ENCODE measurements around the gene GJA5.

GJA5 gene

DNA sequence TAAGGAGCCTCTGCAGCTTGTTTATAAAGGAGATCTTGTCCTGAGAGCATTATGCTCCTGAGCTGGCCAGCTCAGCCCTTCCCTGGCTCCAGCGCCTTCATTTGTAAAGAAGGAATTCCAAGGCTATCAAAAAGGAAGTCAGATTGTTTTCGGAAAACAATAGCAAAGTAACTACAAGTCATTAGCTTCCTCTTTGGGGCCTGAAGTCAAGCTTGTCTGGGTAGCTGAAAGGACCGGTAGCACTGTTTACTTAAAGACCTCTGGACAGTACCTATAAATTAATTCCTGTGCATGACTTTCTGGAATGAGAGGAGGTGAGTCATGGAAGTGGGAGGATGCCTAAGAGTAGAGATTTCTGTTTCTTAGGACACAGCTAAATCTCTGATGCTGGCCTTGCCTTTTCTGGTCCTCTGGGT is 20.7 kb upstream of the GJA5 start:
- peak; percentile 58 to 62 for DNase-seq (ENCODE audit: low read depth in 2 of 2)
- no peak overlapping the region for H3K4me3 ChIP-seq (replicated peaks in 1 of 2; ENCODE audit: low read depth in 2 of 2, low read length in 2 of 2)
- TF ChIP-seq, protein P1, sequence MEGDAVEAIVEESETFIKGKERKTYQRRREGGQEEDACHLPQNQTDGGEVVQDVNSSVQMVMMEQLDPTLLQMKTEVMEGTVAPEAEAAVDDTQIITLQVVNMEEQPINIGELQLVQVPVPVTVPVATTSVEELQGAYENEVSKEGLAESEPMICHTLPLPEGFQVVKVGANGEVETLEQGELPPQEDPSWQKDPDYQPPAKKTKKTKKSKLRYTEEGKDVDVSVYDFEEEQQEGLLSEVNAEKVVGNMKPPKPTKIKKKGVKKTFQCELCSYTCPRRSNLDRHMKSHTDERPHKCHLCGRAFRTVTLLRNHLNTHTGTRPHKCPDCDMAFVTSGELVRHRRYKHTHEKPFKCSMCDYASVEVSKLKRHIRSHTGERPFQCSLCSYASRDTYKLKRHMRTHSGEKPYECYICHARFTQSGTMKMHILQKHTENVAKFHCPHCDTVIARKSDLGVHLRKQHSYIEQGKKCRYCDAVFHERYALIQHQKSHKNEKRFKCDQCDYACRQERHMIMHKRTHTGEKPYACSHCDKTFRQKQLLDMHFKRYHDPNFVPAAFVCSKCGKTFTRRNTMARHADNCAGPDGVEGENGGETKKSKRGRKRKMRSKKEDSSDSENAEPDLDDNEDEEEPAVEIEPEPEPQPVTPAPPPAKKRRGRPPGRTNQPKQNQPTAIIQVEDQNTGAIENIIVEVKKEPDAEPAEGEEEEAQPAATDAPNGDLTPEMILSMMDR (IDR thresholded peaks at IDR 0.05; ENCODE audit: low read depth, low read length): no peak

DNA sequence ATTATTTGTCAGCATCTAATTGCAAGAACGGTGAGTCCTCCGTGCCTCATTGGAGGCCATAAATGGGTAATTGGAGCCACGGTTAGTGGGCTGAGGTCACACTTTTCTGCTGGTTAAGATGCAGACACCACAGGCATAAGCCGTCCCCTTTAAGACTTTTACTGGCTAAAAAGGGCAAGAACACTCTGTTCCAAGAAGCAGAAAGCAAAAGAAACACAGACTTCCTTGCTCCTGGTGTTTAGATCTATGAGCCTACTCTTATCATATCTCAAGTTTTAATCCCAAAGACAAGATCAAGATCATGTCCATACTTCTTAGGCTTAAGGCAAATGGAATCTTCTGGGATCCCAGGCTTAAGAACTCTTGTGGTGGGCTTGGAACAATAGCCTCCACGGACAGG is 17.3 kb upstream of the GJA5 start:
- TF ChIP-seq, protein P1 (IDR thresholded peaks at IDR 0.05; ENCODE audit: low read depth, low read length): no peak
- H3K4me3 ChIP-seq (replicated peaks in 1 of 2; ENCODE audit: low read depth in 2 of 2, low read length in 2 of 2): no peak overlapping the region
- no peak for DNase-seq (ENCODE audit: low read depth in 2 of 2)

DNA sequence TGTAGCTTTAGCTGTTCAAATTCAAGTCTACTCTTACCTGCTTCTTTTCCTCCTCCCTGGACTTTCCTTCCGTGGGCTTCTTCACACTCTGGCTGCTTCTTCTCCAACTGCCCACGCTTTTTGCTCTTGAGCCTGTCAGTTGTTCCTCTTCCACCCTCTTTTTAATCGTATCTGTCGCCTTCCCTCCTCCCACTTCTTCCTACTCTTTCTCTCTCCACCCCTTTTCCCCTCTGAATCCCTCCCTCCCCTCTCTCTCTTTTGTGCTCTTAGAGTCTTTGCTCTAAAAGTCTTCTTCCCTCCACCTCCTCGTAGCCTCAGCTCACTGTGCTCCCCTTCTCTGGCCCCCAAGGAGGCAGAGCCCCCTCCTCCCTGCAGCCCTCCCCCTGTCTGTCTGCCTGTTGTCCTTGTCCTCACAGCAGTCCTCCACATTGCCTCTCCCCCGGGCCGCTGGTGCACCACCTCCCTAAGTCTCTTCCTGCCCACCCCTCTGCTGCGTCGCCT is 12.9 kb upstream of the GJA5 start:
- H3K4me3 ChIP-seq (replicated peaks in 1 of 2; ENCODE audit: low read depth in 2 of 2, low read length in 2 of 2): no peak overlapping the region
- DNase-seq (ENCODE audit: low read depth in 2 of 2): no peak
- TF ChIP-seq, protein P1 (IDR thresholded peaks at IDR 0.05; ENCODE audit: low read depth, low read length): no peak

DNA sequence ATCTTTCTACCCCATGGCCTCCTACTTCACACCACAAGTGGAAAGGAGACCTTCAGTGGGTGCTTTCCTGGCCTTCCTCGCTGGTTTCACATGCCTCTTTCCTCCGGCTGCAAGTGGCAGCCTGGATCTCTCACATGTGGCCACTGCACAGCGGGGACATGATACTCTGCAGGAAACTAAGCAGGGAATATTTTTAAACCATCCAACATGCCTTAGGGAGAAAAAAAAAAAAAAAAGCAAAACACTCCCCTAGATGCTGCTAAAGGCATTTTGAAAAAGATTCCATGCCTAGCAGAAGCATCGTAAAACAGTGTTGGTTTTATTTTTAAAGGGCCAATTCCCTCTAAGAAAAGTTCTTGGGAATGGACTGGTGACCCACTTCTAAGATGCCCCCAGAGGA is 12.2 kb upstream of the GJA5 start:
- no peak overlapping the region for H3K4me3 ChIP-seq (replicated peaks in 1 of 2; ENCODE audit: low read depth in 2 of 2, low read length in 2 of 2)
- no peak for DNase-seq (ENCODE audit: low read depth in 2 of 2)
- TF ChIP-seq, protein P1 (IDR thresholded peaks at IDR 0.05; ENCODE audit: low read depth, low read length): no peak

DNA sequence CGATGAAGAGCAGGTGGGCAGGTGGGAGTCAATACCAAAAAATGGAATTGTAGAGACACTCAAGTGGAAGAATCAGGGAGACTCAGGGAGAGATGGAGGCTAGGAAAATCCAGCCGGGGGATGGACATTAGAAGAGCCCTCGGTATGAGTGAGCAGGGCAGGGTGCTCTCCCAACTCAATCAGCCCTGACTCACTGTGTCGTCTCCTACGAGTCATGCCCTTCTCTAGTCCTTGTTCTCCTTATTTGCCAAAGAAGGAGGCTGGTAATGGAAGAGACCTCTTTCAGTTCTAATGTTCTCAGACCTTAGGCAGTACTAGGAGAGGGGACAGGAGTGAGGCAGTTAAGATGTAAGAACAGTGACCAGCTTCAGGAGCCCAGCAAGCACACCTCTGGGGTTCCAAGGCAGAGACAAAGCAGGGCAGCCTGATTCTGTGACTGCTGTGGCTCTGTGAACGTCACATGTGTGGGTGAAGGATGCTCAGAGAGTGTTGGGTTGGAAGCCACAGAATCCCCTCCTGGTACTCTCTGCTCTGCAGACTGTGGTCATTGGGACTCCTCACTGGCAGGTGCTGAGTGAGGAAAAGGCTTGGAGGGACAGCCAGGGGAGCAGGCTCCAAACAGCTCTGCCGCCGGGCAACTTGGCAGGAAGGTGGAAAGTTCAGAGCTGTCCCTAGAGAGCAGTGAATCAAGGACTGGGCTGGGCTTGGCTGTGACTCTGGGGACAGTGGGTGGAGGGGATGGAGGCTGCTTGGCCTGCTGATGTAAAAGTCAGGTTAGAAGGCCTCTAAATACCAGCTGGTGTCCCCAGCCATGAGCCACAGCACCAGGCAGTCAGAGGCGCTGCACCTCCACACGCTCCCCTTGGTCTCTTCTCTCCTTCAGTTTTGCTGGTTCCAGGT is 11.1 kb upstream of the GJA5 start:
- DNase-seq (ENCODE audit: low read depth in 2 of 2): peak; percentile 19 to 56
- TF ChIP-seq, protein P1 (IDR thresholded peaks at IDR 0.05; ENCODE audit: low read depth, low read length): no peak
- no peak overlapping the region for H3K4me3 ChIP-seq (replicated peaks in 1 of 2; ENCODE audit: low read depth in 2 of 2, low read length in 2 of 2)

DNA sequence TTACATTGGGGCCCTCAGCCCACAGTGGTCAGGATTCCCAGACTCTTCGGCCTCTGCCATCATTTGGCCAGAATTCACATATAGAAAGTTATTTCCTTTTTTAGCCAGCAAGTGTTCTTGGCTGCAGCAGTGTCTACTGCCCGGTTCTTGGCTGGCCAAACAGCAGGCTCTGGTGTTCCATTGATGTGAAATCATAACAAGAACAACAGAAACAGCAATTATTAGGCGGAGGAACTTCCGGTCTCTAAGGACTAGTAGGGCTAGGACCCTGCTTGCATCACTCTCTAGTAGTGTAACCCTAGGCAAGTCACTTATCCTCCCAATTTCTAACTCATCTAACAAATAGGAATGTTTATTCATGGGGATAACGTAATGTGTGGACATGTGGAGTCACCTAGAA is 8.7 kb upstream of the GJA5 start:
- no peak overlapping the region for H3K4me3 ChIP-seq (replicated peaks in 1 of 2; ENCODE audit: low read depth in 2 of 2, low read length in 2 of 2)
- TF ChIP-seq, protein P1 (IDR thresholded peaks at IDR 0.05; ENCODE audit: low read depth, low read length): no peak
- DNase-seq (ENCODE audit: low read depth in 2 of 2): peak; percentile 42 to 70
